DND-41 (cell line): Measurements from ENCODE around the gene HBG2.

Experiments used
- ATAC-seq: fragments of 200-7000 bp; cut with Tn5 transposase; 3 replicates; pipeline ENCODE4 v1.9.1; 2021; ENCODE audit warnings: low read depth; ENCODE audit not compliant: insufficient read depth
- DNase-seq: peaks from one replicate; pipeline ENCODE4 v3.0.0-alpha.2; 2020
- H2AFZ ChIP-seq: 2 replicates; pipeline ENCODE4 v1.6.0; 2012; ENCODE audit warnings: low read depth, low read length
- H3K27ac ChIP-seq: 2 replicates; pipeline ENCODE4 v1.5.1; 2012; ENCODE audit warnings: low read length, inconsistent platforms
- H3K27me3 ChIP-seq: fragments of 200-600 bp; sonication (generic); 2 replicates; pipeline ENCODE4 v1.6.0; 2012; ENCODE audit warnings: low read length, mild to moderate bottlenecking, inconsistent platforms; ENCODE audit not compliant: insufficient read depth, poor library complexity
- H3K36me3 ChIP-seq: 2 replicates; pipeline ENCODE4 v1.5.1; 2012; ENCODE audit warnings: low read length, inconsistent platforms; ENCODE audit not compliant: insufficient read depth
- H3K4me1 ChIP-seq: 2 replicates; pipeline ENCODE4 v1.5.1; 2012; ENCODE audit warnings: mild to moderate bottlenecking, low read length; ENCODE audit not compliant: insufficient read depth
- H3K4me2 ChIP-seq: 2 replicates; pipeline ENCODE4 v1.6.0; 2012; ENCODE audit warnings: mild to moderate bottlenecking, moderate library complexity, low read length, inconsistent platforms; ENCODE audit not compliant: insufficient read depth
- H3K4me3 ChIP-seq, 2 experiments: fragments of 200-600 bp in 1 of 2; shearing (Covaris generic) in 1 of 2; 2 replicates each; pipeline ENCODE4 v1.5.1; 2012 to 2016; ENCODE audit warnings: inconsistent platforms in 2 of 2, low read length in 2 of 2, mild to moderate bottlenecking in 2 of 2, low read depth in 1 of 2, moderate library complexity in 1 of 2
- H3K79me2 ChIP-seq: 2 replicates; pipeline ENCODE4 v1.6.0; 2012; ENCODE audit warnings: low read length, inconsistent platforms; ENCODE audit not compliant: insufficient read depth
- H3K9ac ChIP-seq: 2 replicates; pipeline ENCODE4 v1.6.0; 2012; ENCODE audit warnings: low read depth, mild to moderate bottlenecking, inconsistent platforms, low read length, moderate library complexity
- H3K9me3 ChIP-seq: 2 replicates; pipeline ENCODE4 v1.5.1; 2012; ENCODE audit warnings: low read length, moderate library complexity, mild to moderate bottlenecking, inconsistent platforms; ENCODE audit not compliant: insufficient read depth, severe bottlenecking
- H4K20me1 ChIP-seq: 2 replicates; pipeline ENCODE4 v1.6.0; 2012; ENCODE audit warnings: low read length; ENCODE audit not compliant: insufficient read depth
- CTCF ChIP-seq: IDR thresholded peaks from 2 replicates; pipeline ENCODE4 v1.5.1; 2012; ENCODE audit warnings: borderline replicate concordance, low read length, moderate library complexity, mild to moderate bottlenecking; ENCODE audit not compliant: poor library complexity, severe bottlenecking; ENCODE audit errors: extremely low read depth
- EZH2 ChIP-seq: IDR thresholded peaks from 3 replicates; pipeline ENCODE4 v1.6.1; 2012; ENCODE audit warnings: borderline replicate concordance, low read depth, mild to moderate bottlenecking, moderate library complexity, low read length, inconsistent platforms; ENCODE audit not compliant: severe bottlenecking

HBG2 gene

GRCh38 chr11:5246772-5247471 lies 7.7 kb downstream of the HBG2 start:
- Histone ChIP-seq H3K36me3 (no peaks in the 10 kb centered on the region), H4K20me1 (no peaks in the 10 kb centered on the region), H3K27me3 (peaks cover 16% of the 10 kb centered on the region), H3K79me2 (no peaks in the 10 kb centered on the region), H3K27ac (no peak overlapping the region), H3K4me1 (no peaks in the 10 kb centered on the region), H2AFZ (no peak overlapping the region), H3K9ac (no peak overlapping the region), H3K4me2 (no peak overlapping the region), H3K9me3 (no peaks in the 10 kb centered on the region), H3K4me3 (no peak overlapping the region)
- TF ChIP-seq CTCF (no peak), EZH2 (no peak)
- no peak for ATAC-seq
- DNase-seq = no peak

- DNase-seq = no peak
Observed at GRCh38 chr11:5245155-5245554, 9.4 kb downstream of the HBG2 start.

GRCh38 chr11:5243816-5244180 lies 10.8 kb downstream of the HBG2 start:
- H3K4me3 ChIP-seq = no peak overlapping the region

More at GRCh38 chr11:5245155-5245554, 9.4 kb downstream of the HBG2 start:
- Histone ChIP-seq H3K9me3 (no peaks in the 10 kb centered on the region), H3K4me1 (no peaks in the 10 kb centered on the region), H3K27ac (no peak overlapping the region), H3K4me2 (no peak overlapping the region), H3K27me3 (peaks cover 18% of the 10 kb centered on the region), H3K9ac (no peak overlapping the region), H3K4me3 (no peak overlapping the region), H2AFZ (no peak overlapping the region), H3K79me2 (no peaks in the 10 kb centered on the region), H4K20me1 (no peaks in the 10 kb centered on the region), H3K36me3 (no peaks in the 10 kb centered on the region)
- no peak for TF ChIP-seq EZH2
- TF ChIP-seq CTCF = no peak
- ATAC-seq = no peak

More at GRCh38 chr11:5243816-5244180, 10.8 kb downstream of the HBG2 start:
- Histone ChIP-seq H3K79me2 (no peaks in the 10 kb centered on the region), H3K9me3 (no peaks in the 10 kb centered on the region), H3K4me1 (no peaks in the 10 kb centered on the region), H2AFZ (no peak overlapping the region), H3K4me2 (no peak overlapping the region), H4K20me1 (no peaks in the 10 kb centered on the region), H3K36me3 (no peaks in the 10 kb centered on the region), H3K27me3 (peaks cover 18% of the 10 kb centered on the region), H3K9ac (no peak overlapping the region), H3K27ac (no peak overlapping the region)
- ATAC-seq = no peak
- TF ChIP-seq CTCF = no peak
- no peak for TF ChIP-seq EZH2
- no peak for DNase-seq
